ENCODE measurements around the gene TNFRSF12A. TPM values are rescaled to one million over a fixed set of nuclear protein-coding genes. Genes with fewer than 3 reads are reported as not detected.

The TNFRSF12A gene
- total and polyA plus RNA-seq, 2 of the 13 experiments (the other 11 are each of a cell fraction or from before 2014, with no cell fraction given): 61.9 to 66.0 TPM

DNA sequence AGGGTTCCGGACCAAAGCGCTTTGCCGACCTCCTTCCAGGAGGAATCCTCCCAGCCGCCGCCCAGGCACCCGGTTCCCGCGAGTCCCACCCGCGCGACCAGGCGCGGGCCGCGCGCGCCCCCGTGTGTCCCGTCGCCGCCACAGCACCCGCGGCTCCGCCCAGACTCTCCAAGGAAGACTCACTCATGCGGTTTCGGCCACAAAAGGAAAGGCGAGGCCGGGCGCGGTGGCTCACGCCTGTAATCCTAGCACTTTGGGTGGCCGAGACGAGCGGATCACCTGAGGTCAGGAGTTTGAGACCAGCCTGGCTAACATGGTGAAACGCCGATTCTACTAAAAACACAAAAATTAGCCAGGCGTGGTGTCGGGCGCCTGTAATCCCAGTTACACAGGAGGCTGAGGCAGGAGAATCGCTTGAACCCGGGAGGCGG is 36.4 kb upstream of the TNFRSF12A start (continued):
- no peak for TF ChIP-seq HOXA9 (CRISPR knock-in tag; IDR thresholded peaks at IDR 0.05; ENCODE audit: borderline replicate concordance)
- no peak for TF ChIP-seq MATR3 (CRISPR knock-in tag; IDR thresholded peaks at IDR 0.05)
- TF ChIP-seq EZH2 (conservative IDR thresholded peaks at IDR 0.05; ENCODE audit: low read depth, low read length): no peak
- no peak for TF ChIP-seq ZNF354B (CRISPR knock-in tag; IDR thresholded peaks at IDR 0.05)
- TF ChIP-seq ZNF569 (CRISPR knock-in tag; IDR thresholded peaks at IDR 0.05; ENCODE audit: borderline replicate concordance): no peak
- TF ChIP-seq, protein P1, sequence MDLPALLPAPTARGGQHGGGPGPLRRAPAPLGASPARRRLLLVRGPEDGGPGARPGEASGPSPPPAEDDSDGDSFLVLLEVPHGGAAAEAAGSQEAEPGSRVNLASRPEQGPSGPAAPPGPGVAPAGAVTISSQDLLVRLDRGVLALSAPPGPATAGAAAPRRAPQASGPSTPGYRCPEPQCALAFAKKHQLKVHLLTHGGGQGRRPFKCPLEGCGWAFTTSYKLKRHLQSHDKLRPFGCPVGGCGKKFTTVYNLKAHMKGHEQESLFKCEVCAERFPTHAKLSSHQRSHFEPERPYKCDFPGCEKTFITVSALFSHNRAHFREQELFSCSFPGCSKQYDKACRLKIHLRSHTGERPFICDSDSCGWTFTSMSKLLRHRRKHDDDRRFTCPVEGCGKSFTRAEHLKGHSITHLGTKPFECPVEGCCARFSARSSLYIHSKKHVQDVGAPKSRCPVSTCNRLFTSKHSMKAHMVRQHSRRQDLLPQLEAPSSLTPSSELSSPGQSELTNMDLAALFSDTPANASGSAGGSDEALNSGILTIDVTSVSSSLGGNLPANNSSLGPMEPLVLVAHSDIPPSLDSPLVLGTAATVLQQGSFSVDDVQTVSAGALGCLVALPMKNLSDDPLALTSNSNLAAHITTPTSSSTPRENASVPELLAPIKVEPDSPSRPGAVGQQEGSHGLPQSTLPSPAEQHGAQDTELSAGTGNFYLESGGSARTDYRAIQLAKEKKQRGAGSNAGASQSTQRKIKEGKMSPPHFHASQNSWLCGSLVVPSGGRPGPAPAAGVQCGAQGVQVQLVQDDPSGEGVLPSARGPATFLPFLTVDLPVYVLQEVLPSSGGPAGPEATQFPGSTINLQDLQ (CRISPR knock-in tag; IDR thresholded peaks at IDR 0.05): no peak
- no peak for TF ChIP-seq ZNF780A (CRISPR knock-in tag; IDR thresholded peaks at IDR 0.05)
- TF ChIP-seq ZNF18 (CRISPR knock-in tag; IDR thresholded peaks at IDR 0.05; ENCODE audit: insufficient replicate concordance): no peak
- TF ChIP-seq JARID2 (CRISPR knock-in tag; IDR thresholded peaks at IDR 0.05; ENCODE audit: insufficient replicate concordance): no peak
- TF ChIP-seq ZNF282 (IDR thresholded peaks at IDR 0.05; ENCODE audit: partially characterized antibody): no peak
- TF ChIP-seq KLF6 (CRISPR knock-in tag; IDR thresholded peaks at IDR 0.05): 0 out of 2 replicates have a peak, but pooled peaks have one; percentile 48
- no peak for TF ChIP-seq ZNF337 (CRISPR knock-in tag; IDR thresholded peaks at IDR 0.05; ENCODE audit: borderline replicate concordance, low read depth)
- TF ChIP-seq, protein P2, sequence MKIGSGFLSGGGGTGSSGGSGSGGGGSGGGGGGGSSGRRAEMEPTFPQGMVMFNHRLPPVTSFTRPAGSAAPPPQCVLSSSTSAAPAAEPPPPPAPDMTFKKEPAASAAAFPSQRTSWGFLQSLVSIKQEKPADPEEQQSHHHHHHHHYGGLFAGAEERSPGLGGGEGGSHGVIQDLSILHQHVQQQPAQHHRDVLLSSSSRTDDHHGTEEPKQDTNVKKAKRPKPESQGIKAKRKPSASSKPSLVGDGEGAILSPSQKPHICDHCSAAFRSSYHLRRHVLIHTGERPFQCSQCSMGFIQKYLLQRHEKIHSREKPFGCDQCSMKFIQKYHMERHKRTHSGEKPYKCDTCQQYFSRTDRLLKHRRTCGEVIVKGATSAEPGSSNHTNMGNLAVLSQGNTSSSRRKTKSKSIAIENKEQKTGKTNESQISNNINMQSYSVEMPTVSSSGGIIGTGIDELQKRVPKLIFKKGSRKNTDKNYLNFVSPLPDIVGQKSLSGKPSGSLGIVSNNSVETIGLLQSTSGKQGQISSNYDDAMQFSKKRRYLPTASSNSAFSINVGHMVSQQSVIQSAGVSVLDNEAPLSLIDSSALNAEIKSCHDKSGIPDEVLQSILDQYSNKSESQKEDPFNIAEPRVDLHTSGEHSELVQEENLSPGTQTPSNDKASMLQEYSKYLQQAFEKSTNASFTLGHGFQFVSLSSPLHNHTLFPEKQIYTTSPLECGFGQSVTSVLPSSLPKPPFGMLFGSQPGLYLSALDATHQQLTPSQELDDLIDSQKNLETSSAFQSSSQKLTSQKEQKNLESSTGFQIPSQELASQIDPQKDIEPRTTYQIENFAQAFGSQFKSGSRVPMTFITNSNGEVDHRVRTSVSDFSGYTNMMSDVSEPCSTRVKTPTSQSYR (CRISPR knock-in tag; IDR thresholded peaks at IDR 0.05; ENCODE audit: borderline replicate concordance): no peak
- no peak for TF ChIP-seq ZBTB37 (CRISPR knock-in tag; IDR thresholded peaks at IDR 0.05)
- TF ChIP-seq ISX (CRISPR knock-in tag; conservative IDR thresholded peaks at IDR 0.05): no peak
- TF ChIP-seq SP5 (CRISPR knock-in tag; IDR thresholded peaks at IDR 0.05; ENCODE audit: borderline replicate concordance, low read depth): peak; percentile 31; the same call in 1 of the 2 replicates
- TF ChIP-seq, protein P3, sequence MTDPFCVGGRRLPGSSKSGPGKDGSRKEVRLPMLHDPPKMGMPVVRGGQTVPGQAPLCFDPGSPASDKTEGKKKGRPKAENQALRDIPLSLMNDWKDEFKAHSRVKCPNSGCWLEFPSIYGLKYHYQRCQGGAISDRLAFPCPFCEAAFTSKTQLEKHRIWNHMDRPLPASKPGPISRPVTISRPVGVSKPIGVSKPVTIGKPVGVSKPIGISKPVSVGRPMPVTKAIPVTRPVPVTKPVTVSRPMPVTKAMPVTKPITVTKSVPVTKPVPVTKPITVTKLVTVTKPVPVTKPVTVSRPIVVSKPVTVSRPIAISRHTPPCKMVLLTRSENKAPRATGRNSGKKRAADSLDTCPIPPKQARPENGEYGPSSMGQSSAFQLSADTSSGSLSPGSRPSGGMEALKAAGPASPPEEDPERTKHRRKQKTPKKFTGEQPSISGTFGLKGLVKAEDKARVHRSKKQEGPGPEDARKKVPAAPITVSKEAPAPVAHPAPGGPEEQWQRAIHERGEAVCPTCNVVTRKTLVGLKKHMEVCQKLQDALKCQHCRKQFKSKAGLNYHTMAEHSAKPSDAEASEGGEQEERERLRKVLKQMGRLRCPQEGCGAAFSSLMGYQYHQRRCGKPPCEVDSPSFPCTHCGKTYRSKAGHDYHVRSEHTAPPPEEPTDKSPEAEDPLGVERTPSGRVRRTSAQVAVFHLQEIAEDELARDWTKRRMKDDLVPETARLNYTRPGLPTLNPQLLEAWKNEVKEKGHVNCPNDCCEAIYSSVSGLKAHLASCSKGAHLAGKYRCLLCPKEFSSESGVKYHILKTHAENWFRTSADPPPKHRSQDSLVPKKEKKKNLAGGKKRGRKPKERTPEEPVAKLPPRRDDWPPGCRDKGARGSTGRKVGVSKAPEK (CRISPR knock-in tag; IDR thresholded peaks at IDR 0.05; ENCODE audit: borderline replicate concordance): no peak
- no peak for TF ChIP-seq TCF7L2 (IDR thresholded peaks at IDR 0.05; ENCODE audit: low read depth, low read length)
- TF ChIP-seq ZNF839 (CRISPR knock-in tag; IDR thresholded peaks at IDR 0.05; ENCODE audit: borderline replicate concordance): no peak

Measured in HepG2 (cell line).